ENCODE measurements around the gene TMEM222. TPM values are rescaled to one million over a fixed set of nuclear protein-coding genes. Genes with fewer than 3 reads are reported as not detected.

Gene TMEM222
- total RNA-seq, 1 donor from 2014 or later = 19.6 TPM

GRCh38 chr1:27303509-27303908 lies 18.5 kb upstream of the TMEM222 start:
- FAIRE-seq (no peak), DNase-seq (ENCODE audit: low spot score in 2 of 2) (no peak)

- FAIRE-seq (no peak), DNase-seq (ENCODE audit: low spot score in 2 of 2) (no peak)
Measured at GRCh38 chr1:27306071-27306470, 15.9 kb upstream of the TMEM222 start.

GRCh38 chr1:27306892-27307761 lies 14.8 kb upstream of the TMEM222 start:
- FAIRE-seq (no peak), DNase-seq (ENCODE audit: low spot score in 2 of 2) (no peak)

- no peak for FAIRE-seq
- DNase-seq (ENCODE audit: low spot score in 2 of 2) = no peak
Measured at GRCh38 chr1:27307874-27308598, 13.9 kb upstream of the TMEM222 start.

- FAIRE-seq (no peak), DNase-seq (ENCODE audit: low spot score in 2 of 2) (no peak)
Measured at GRCh38 chr1:27314169-27314568, 7.8 kb upstream of the TMEM222 start.

GRCh38 chr1:27314737-27315136 lies 7.2 kb upstream of the TMEM222 start:
- FAIRE-seq (no peak), DNase-seq (ENCODE audit: low spot score in 2 of 2) (no peak)

GRCh38 chr1:27316860-27317259 lies 5.1 kb upstream of the TMEM222 start:
- no peak for DNase-seq (ENCODE audit: low spot score in 2 of 2)
- FAIRE-seq = no peak

GRCh38 chr1:27318136-27318535 lies 3.8 kb upstream of the TMEM222 start:
- DNase-seq (ENCODE audit: low spot score in 2 of 2) = no peak
- no peak for FAIRE-seq

GRCh38 chr1:27318596-27318995 lies 3.4 kb upstream of the TMEM222 start:
- DNase-seq (ENCODE audit: low spot score in 2 of 2) (no peak), FAIRE-seq (no peak)

GRCh38 chr1:27322569-27323240 lies 742 bp downstream of the TMEM222 start:
- FAIRE-seq (no peak), DNase-seq (ENCODE audit: low spot score in 2 of 2) (no peak)

- DNase-seq (ENCODE audit: low spot score in 2 of 2) = no peak
- no peak for FAIRE-seq
Measured at GRCh38 chr1:27325286-27325685, 3.3 kb downstream of the TMEM222 start.

GRCh38 chr1:27327964-27328363 lies 6.0 kb downstream of the TMEM222 start:
- DNase-seq (ENCODE audit: low spot score in 2 of 2) = no peak

GRCh38 chr1:27330786-27331185 lies 8.8 kb downstream of the TMEM222 start:
- DNase-seq (ENCODE audit: low spot score in 2 of 2) (no peak), FAIRE-seq (no peak)

More at GRCh38 chr1:27327964-27328363, 6.0 kb downstream of the TMEM222 start:
- FAIRE-seq = no peak

GRCh38 chr1:27331426-27331825 lies 9.5 kb downstream of the TMEM222 start:
- DNase-seq (ENCODE audit: low spot score in 2 of 2) (no peak), FAIRE-seq (no peak)

- DNase-seq (ENCODE audit: low spot score in 2 of 2) (no peak), FAIRE-seq (no peak)
Measured at GRCh38 chr1:27331922-27332321, 10.0 kb downstream of the TMEM222 start.

- FAIRE-seq = no peak
- DNase-seq (ENCODE audit: low spot score in 2 of 2) = peak; percentile 59 to 81
Measured at GRCh38 chr1:27332536-27333281, 10.7 kb downstream of the TMEM222 start.

GRCh38 chr1:27333717-27334279 lies 11.8 kb downstream of the TMEM222 start:
- DNase-seq (ENCODE audit: low spot score in 2 of 2) = no peak
- FAIRE-seq = no peak

- DNase-seq (ENCODE audit: low spot score in 2 of 2) = no peak
- no peak for FAIRE-seq
Measured at GRCh38 chr1:27335506-27336422, 13.8 kb downstream of the TMEM222 start.

- DNase-seq (ENCODE audit: low spot score in 2 of 2) (no peak), FAIRE-seq (no peak)
Measured at GRCh38 chr1:27336756-27337155, 14.8 kb downstream of the TMEM222 start.

Data from frontal cortex (tissue), 4 donors.